Neuronal stem cell (in vitro differentiated cells): Measurements from ENCODE around the gene PRR3.
A peak's percentile ranks its signal among the peaks of the same experiment; 100 is the strongest.

Experiments used
- DNase-seq: peaks from one replicate; pipeline ENCODE4 v3.0.0-alpha.2; 2013; ENCODE audit warnings: low spot score
- H2AFZ ChIP-seq: one replicate; pipeline ENCODE4 v1.6.1; 2013; ENCODE audit warnings: mild to moderate bottlenecking, low read length, inconsistent platforms
- H2AK5ac ChIP-seq: 2 replicates; pipeline ENCODE4 v1.6.1; 2013; ENCODE audit warnings: low read depth, mild to moderate bottlenecking, inconsistent platforms, low read length, moderate library complexity, mixed read lengths
- H2BK120ac ChIP-seq: 2 replicates; pipeline ENCODE4 v1.6.1; 2013; ENCODE audit warnings: low read depth, mild to moderate bottlenecking, inconsistent platforms, low read length, moderate library complexity, mixed read lengths
- H2BK12ac ChIP-seq: one replicate; pipeline ENCODE4 v1.6.1; 2013; ENCODE audit warnings: low read length, inconsistent platforms
- H2BK15ac ChIP-seq: 2 replicates; pipeline ENCODE4 v1.6.1; 2013; ENCODE audit warnings: mild to moderate bottlenecking, low read length, inconsistent platforms, mixed read lengths
- H2BK5ac ChIP-seq: one replicate; pipeline ENCODE4 v1.6.1; 2013; ENCODE audit warnings: inconsistent platforms, mild to moderate bottlenecking, low read length, moderate library complexity
- H3K14ac ChIP-seq: one replicate; pipeline ENCODE4 v1.6.1; 2013; ENCODE audit warnings: low read length, inconsistent platforms
- H3K18ac ChIP-seq: 2 replicates; pipeline ENCODE4 v1.6.1; 2013; ENCODE audit warnings: low read length, inconsistent platforms
- H3K23ac ChIP-seq: 2 replicates; pipeline ENCODE4 v1.6.1; 2013; ENCODE audit warnings: low read depth, mild to moderate bottlenecking, mixed read lengths, low read length, inconsistent platforms; ENCODE audit not compliant: poor library complexity
- H3K27ac ChIP-seq: replicated peaks from 3 replicates; pipeline ENCODE4 v1.5.1; 2013; ENCODE audit warnings: low read length, inconsistent platforms
- H3K27me3 ChIP-seq, 3 experiments: 2 replicates each; pipeline ENCODE4 v1.6.1; 2013; ENCODE audit warnings: low read length in 3 of 3, mild to moderate bottlenecking in 2 of 3, inconsistent platforms in 1 of 3, low read depth in 1 of 3, mixed read lengths in 1 of 3, moderate library complexity in 1 of 3; ENCODE audit not compliant: control insufficient read depth in 3 of 3, insufficient read depth in 3 of 3
- H3K36me3 ChIP-seq, 2 donors: replicated peaks in 1 of 2; 2 replicates each; pipeline ENCODE4 v1.6.1; 2013; ENCODE audit warnings: low read length in 2 of 2; ENCODE audit not compliant: control insufficient read depth in 2 of 2, insufficient read depth in 2 of 2
- H3K4ac ChIP-seq: 2 replicates; pipeline ENCODE4 v1.6.1; 2013; ENCODE audit warnings: inconsistent platforms, mild to moderate bottlenecking, low read length, moderate library complexity
- H3K4me1 ChIP-seq, 2 donors: 1 replicate in 1 of 2; 2 replicates in 1 of 2; pipeline ENCODE4 v1.6.1; 2013; ENCODE audit warnings: low read length in 2 of 2, low read depth in 1 of 2; ENCODE audit not compliant: control insufficient read depth in 2 of 2, insufficient read depth in 1 of 2
- H3K4me2 ChIP-seq: one replicate; pipeline ENCODE4 v1.6.1; 2013; ENCODE audit warnings: mild to moderate bottlenecking, low read length, inconsistent platforms; ENCODE audit not compliant: insufficient read depth, poor library complexity, severe bottlenecking
- H3K4me3 ChIP-seq, 2 donors: 2 replicates each; pipeline ENCODE4 v1.5.1; 2013; ENCODE audit warnings: low read length in 2 of 2, mild to moderate bottlenecking in 2 of 2, inconsistent platforms in 1 of 2, moderate library complexity in 1 of 2
- H3K79me1 ChIP-seq: one replicate; pipeline ENCODE4 v1.6.1; 2013; ENCODE audit warnings: low read depth, mild to moderate bottlenecking, inconsistent platforms, low read length, moderate library complexity
- H3K9ac ChIP-seq: one replicate; pipeline ENCODE4 v1.6.1; 2013; ENCODE audit warnings: mild to moderate bottlenecking, low read depth, low read length, inconsistent platforms; ENCODE audit not compliant: poor library complexity
- H3K9me3 ChIP-seq, 2 donors: replicated peaks in 1 of 2; 2 replicates each; pipeline versions ENCODE3 to v1.6.1; 2013; ENCODE audit warnings: low read length in 2 of 2, mild to moderate bottlenecking in 2 of 2, inconsistent platforms in 1 of 2, low read depth in 1 of 2, mixed read lengths in 1 of 2, moderate library complexity in 1 of 2; ENCODE audit not compliant: control insufficient read depth in 2 of 2, insufficient read depth in 1 of 2
- H4K8ac ChIP-seq: one replicate; pipeline ENCODE4 v1.6.1; 2013; ENCODE audit warnings: low read depth, mild to moderate bottlenecking, inconsistent platforms, low read length, moderate library complexity
- H4K91ac ChIP-seq: one replicate; pipeline ENCODE4 v1.6.1; 2013; ENCODE audit warnings: low read length, low read depth, mild to moderate bottlenecking, inconsistent platforms; ENCODE audit not compliant: poor library complexity
- WGBS, 2 donors: extraction: QIAGEN DNeasy Blood & Tissue Kit; methylation state at CpG; one replicate each; pipeline ENCODE4 v1.1.7; 2013; ENCODE audit warnings: missing lambda C conversion rate in 2 of 2, mixed read lengths in 1 of 2; ENCODE audit not compliant: insufficient read length in 2 of 2, insufficient replicate concordance in 1 of 2; ENCODE audit errors: extremely low coverage in 2 of 2; 5-methylcytosine and 5-hydroxymethylcytosine counted together

The PRR3 gene

DNA sequence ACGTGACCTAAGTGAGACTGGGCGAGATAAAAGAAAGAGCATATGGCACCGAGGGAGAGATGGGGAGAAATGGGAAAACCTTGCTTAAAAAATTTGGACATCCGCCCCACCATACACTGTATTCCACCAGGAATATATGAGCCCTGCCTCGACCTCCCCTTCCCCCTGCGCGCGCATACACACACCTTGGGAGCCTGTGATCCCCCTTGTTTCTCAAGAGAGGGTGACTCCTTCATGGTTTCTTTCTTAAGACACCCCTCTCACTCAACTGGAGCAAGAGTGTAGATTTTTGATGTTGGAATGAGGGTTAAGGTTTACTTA, 14.6 kb downstream of the PRR3 start:
- H3K4me1 ChIP-seq: peaks cover 5 to 8% of the 10 kb centered on the region in 2 donors
- no peak overlapping the region for H4K91ac ChIP-seq
- no peak overlapping the region for H3K23ac ChIP-seq
- no peak overlapping the region for H3K4ac ChIP-seq
- no peak overlapping the region for H2BK120ac ChIP-seq
- no peak overlapping the region for H3K18ac ChIP-seq
- no peak overlapping the region for H4K8ac ChIP-seq
- H3K14ac ChIP-seq: no peak overlapping the region
- H3K4me2 ChIP-seq: peak overlapping the region; percentile 93
- DNase-seq: no peak
- peaks cover 0 to 2% (median 0%) of the 10 kb centered on the region in 3 experiments for H3K27me3 ChIP-seq
- H3K9me3 ChIP-seq: no peaks in the 10 kb centered on the region
- H2BK5ac ChIP-seq: peak overlapping the region; percentile 73
- H3K9ac ChIP-seq: peak overlapping the region; percentile 74
- no CpG with 5 or more reads among the region's 8 CpGs for WGBS, 2 donors
- peak overlapping the region; percentile 93 for H2AFZ ChIP-seq
- no peak overlapping the region for H2AK5ac ChIP-seq
- H2BK12ac ChIP-seq: no peak overlapping the region
- H3K4me3 ChIP-seq: peak overlapping the region; percentile 63 to 87
- H3K27ac ChIP-seq: no peak overlapping the region
- H2BK15ac ChIP-seq: no peak overlapping the region
- peaks cover 5 to 41% of the 10 kb centered on the region in 2 donors for H3K36me3 ChIP-seq
- H3K79me1 ChIP-seq: peaks cover 3% of the 10 kb centered on the region

DNA sequence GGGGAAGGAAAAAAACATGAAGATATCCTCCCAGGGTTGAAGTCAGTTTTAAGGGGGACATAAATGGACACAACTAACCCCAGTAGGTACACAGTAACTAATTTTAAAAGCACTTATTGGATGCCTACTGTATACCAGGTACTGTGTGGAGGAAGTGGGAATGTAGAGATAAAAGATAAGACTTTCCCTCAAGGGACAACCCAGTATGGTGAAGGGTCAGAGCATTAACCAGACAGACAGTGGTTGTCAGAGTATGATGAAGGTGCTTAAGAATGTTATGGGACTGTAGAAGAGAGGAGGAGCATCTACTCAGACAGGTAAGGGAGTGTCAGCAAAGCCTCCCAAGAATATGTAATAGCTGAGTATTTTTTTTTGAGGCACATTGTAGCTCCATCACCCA, 15.1 kb downstream of the PRR3 start:
- Histone ChIP-seq H4K91ac (no peak overlapping the region), H3K27ac (no peak overlapping the region)

DNA sequence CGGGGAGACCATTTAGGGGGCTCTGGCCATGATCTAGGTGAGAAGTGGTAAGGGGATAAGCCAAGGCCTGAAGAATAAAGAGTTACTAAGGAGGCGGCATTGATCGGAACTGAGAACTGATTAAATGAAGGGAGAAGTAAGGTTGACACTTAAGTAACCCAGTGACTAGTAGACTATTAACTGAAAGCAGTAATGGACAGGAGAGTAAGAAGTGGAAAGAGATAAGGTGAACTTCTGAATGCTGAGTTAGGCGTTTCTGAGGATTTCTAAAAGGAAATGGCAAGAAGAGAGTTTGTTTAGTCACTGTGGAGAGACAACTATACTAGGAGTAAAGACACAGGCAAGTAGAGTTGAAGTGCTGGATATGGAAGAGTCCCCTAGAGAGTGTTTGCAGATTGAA, 16.0 kb downstream of the PRR3 start:
- DNase-seq: no peak
- no CpG with 5 or more reads among the region's 4 CpGs for WGBS, 2 donors
- no peak overlapping the region for H2BK15ac ChIP-seq
- H3K9me3 ChIP-seq: no peaks in the 10 kb centered on the region
- no peak overlapping the region for H4K91ac ChIP-seq
- peaks cover 0 to 2% (median 0%) of the 10 kb centered on the region in 3 experiments for H3K27me3 ChIP-seq
- H3K18ac ChIP-seq: no peak overlapping the region
- no peak overlapping the region for H2AK5ac ChIP-seq
- no peak overlapping the region for H3K9ac ChIP-seq
- H2AFZ ChIP-seq: no peak overlapping the region
- no peak overlapping the region for H2BK5ac ChIP-seq
- H3K79me1 ChIP-seq: peaks cover 4% of the 10 kb centered on the region
- no peak overlapping the region for H2BK120ac ChIP-seq
- H3K4me3 ChIP-seq: no peak overlapping the region
- no peak overlapping the region for H3K4ac ChIP-seq
- peaks cover 5 to 8% of the 10 kb centered on the region in 2 donors for H3K4me1 ChIP-seq
- H4K8ac ChIP-seq: no peak overlapping the region
- no peak overlapping the region for H3K4me2 ChIP-seq
- no peak overlapping the region for H3K23ac ChIP-seq
- H3K36me3 ChIP-seq: peaks cover 15 to 54% of the 10 kb centered on the region in 2 donors
- no peak overlapping the region for H2BK12ac ChIP-seq
- no peak overlapping the region for H3K14ac ChIP-seq
- H3K27ac ChIP-seq: no peak overlapping the region

More for the DNA sequence above, 15.1 kb downstream of the PRR3 start:
- H3K23ac ChIP-seq: no peak overlapping the region
- no peak overlapping the region for H2AFZ ChIP-seq
- no peak overlapping the region for H2AK5ac ChIP-seq
- no peaks in the 10 kb centered on the region for H3K9me3 ChIP-seq
- H3K4me1 ChIP-seq: peaks cover 5 to 8% of the 10 kb centered on the region in 2 donors
- DNase-seq: no peak
- H4K8ac ChIP-seq: no peak overlapping the region
- H3K4me2 ChIP-seq: peak overlapping the region; percentile 93
- H3K4ac ChIP-seq: no peak overlapping the region
- peaks cover 7 to 45% of the 10 kb centered on the region in 2 donors for H3K36me3 ChIP-seq
- H2BK5ac ChIP-seq: no peak overlapping the region
- H3K27me3 ChIP-seq: peaks cover 0 to 2% (median 0%) of the 10 kb centered on the region in 3 experiments
- no peak overlapping the region for H3K9ac ChIP-seq
- peak overlapping the region in 1 of 2 donors; percentile 63 for H3K4me3 ChIP-seq
- H2BK12ac ChIP-seq: no peak overlapping the region
- no peak overlapping the region for H2BK120ac ChIP-seq
- no peak overlapping the region for H3K18ac ChIP-seq
- H3K79me1 ChIP-seq: peaks cover 4% of the 10 kb centered on the region
- H3K14ac ChIP-seq: no peak overlapping the region
- H2BK15ac ChIP-seq: no peak overlapping the region

GRCh38 chr6:30578051-30578450, 21.0 kb downstream of the PRR3 start:
- no peak overlapping the region for H3K4me2 ChIP-seq
- no peak overlapping the region for H2BK120ac ChIP-seq
- H3K36me3 ChIP-seq: peaks cover 44 to 88% of the 10 kb centered on the region in 2 donors
- no peak overlapping the region for H3K23ac ChIP-seq
- no peak overlapping the region for H2AFZ ChIP-seq
- no peak overlapping the region for H3K14ac ChIP-seq
- H3K9me3 ChIP-seq: no peaks in the 10 kb centered on the region
- no peaks in the 10 kb centered on the region for H3K4me1 ChIP-seq
- no peaks in the 10 kb centered on the region for H3K27me3 ChIP-seq
- no peak overlapping the region for H4K8ac ChIP-seq
- H2BK15ac ChIP-seq: no peak overlapping the region
- no peak overlapping the region for H3K18ac ChIP-seq
- no peak overlapping the region for H2AK5ac ChIP-seq
- H4K91ac ChIP-seq: no peak overlapping the region
- H3K79me1 ChIP-seq: peaks cover 2% of the 10 kb centered on the region
- no peak for DNase-seq
- no peak overlapping the region for H3K4me3 ChIP-seq
- no peak overlapping the region for H3K4ac ChIP-seq
- no CpG with 5 or more reads among the region's 8 CpGs for WGBS, 2 donors
- H3K9ac ChIP-seq: no peak overlapping the region
- no peak overlapping the region for H3K27ac ChIP-seq
- H2BK12ac ChIP-seq: no peak overlapping the region
- H2BK5ac ChIP-seq: no peak overlapping the region
